SK-N-MC (cell line): ENCODE results near the gene ACTA2.

Source experiments
- EZH2 ChIP-seq: fragments of 200-600 bp; sonication (generic); IDR thresholded peaks from one replicate; pipeline ENCODE4 v1.6.1; 2017; ENCODE audit warnings: antibody characterized with exemption
- FOXP2 ChIP-seq: optimal IDR thresholded peaks from 2 replicates; pipeline ENCODE3; 2011; ENCODE audit warnings: mild to moderate bottlenecking, moderate library complexity; ENCODE audit not compliant: insufficient read depth; ENCODE audit errors: extremely low read length, control extremely low read depth
- POLR2AphosphoS5 ChIP-seq: IDR thresholded peaks from 2 replicates; pipeline ENCODE4 v1.6.1; 2012; ENCODE audit warnings: mild to moderate bottlenecking, low read depth, low read length, borderline replicate concordance

- TF ChIP-seq POLR2AphosphoS5 (no peak), EZH2 (no peak), FOXP2 (no peak)
Measured at GRCh38 chr10:88898727-88899126, 53.8 kb downstream of the ACTA2 start.
